DOHH2 (cell line): ENCODE results near the gene PRX.

Experiments used
- CTCF ChIP-seq: fragments of 200-600 bp; sonication (generic); IDR thresholded peaks from one replicate; pipeline ENCODE4 v1.5.1; 2014; ENCODE audit warnings: antibody characterized with exemption, mild to moderate bottlenecking, low read depth, low read length; ENCODE audit not compliant: poor library complexity, severe bottlenecking
- EZH2phosphoT487 ChIP-seq: fragments of 200-600 bp; sonication (generic); IDR thresholded peaks from 2 replicates; pipeline ENCODE4 v1.6.1; 2017; ENCODE audit warnings: borderline replicate concordance, mild to moderate bottlenecking, antibody characterized with exemption, low read length, moderate library complexity, mixed read lengths

DNA sequence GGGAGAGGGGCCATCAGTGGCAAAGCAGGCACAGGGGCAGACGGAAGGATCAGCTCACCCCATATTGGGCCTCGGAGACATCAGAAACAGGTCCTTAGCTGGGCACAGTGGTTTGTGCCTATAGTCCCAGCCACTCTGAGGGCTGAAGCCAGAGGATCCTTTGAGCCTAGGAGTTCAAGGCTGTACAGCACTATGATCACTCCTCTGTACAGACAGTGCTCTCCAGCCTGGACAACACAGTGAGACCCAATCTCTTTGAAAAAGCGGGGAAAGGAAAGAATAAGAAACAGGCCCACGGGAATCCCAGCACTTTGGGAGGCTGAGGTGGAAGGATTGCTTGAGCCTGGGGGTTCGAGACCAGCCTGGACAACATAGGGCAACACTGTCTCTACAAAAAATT, 6.6 kb upstream of the PRX start:
- TF ChIP-seq CTCF (no peak), EZH2phosphoT487 (no peak)
